ENCODE results near the gene SCD.

DNA sequence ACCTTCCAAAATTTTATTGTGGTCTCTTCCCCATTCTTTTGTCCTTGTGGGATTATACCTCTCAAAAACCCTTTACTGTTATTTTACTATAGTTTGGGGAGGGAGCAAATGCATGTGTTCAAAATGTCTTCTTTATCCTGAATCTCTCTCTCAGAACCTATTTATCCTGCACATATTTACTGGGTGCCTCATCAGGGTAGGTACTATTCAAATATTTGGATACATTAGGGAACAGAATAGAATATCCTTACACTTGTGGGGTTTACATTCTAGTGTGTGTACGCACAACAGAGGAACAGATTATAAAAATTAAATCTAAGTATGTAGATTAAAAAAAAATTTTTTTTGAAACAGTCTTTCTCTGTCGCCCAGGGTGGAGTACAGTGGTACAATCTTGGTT is 48.6 kb downstream of the SCD start:
- TF ChIP-seq CEBPB (IDR thresholded peaks at IDR 0.05) (no peak), EGR1 (IDR thresholded peaks at IDR 0.05) (no peak), ZBTB7A (IDR thresholded peaks at IDR 0.05; ENCODE audit: low read depth) (no peak), TAF1 (IDR thresholded peaks at IDR 0.05; ENCODE audit: low read depth) (no peak)
- TF ChIP-seq, protein P1, sequence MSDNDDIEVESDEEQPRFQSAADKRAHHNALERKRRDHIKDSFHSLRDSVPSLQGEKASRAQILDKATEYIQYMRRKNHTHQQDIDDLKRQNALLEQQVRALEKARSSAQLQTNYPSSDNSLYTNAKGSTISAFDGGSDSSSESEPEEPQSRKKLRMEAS (IDR thresholded peaks at IDR 0.05) = no peak
